Left lobe of liver (tissue), 2 donors: ENCODE results near the gene CFAP54. TPM values are rescaled to one million over a fixed set of nuclear protein-coding genes. Genes with fewer than 3 reads are reported as not detected.
A peak's percentile ranks its signal among the peaks of the same experiment; 100 is the strongest.

Experiments used
- ATAC-seq: fragments of 200-7000 bp; cut with Tn5 transposase; one replicate; pipeline ENCODE4 v1.9.1; 2020; ENCODE audit warnings: mild to moderate bottlenecking, moderate library complexity
- DNase-seq: peaks from one replicate; pipeline ENCODE4 v3.0.0-alpha.2; 2020; ENCODE audit warnings: low spot score
- total RNA-seq: library from RNA; stranded (reverse); gene quantifications from one replicate; pipeline ENCODE4 v1.2.1, GENCODE V29; 2021
- donor health status: DM: no; HTN: no; CAD: no; lungs with moderate emphysema.
- donor health status: DM: no; HTN: yes; CAD: no.

Gene CFAP54
- total RNA-seq, 1 donor from 2014 or later = 0.13 TPM

GRCh38 chr12:96503976-96504375 is 14.6 kb downstream of the CFAP54 start:
- DNase-seq = no peak
- no peak for ATAC-seq

GRCh38 chr12:96506776-96507175 is 17.4 kb downstream of the CFAP54 start:
- no peak for ATAC-seq

GRCh38 chr12:96510306-96510764 is 21.0 kb downstream of the CFAP54 start:
- DNase-seq = no peak
- no peak for ATAC-seq

More at GRCh38 chr12:96506776-96507175, 17.4 kb downstream of the CFAP54 start:
- no peak for DNase-seq

GRCh38 chr12:96513166-96513565 is 23.8 kb downstream of the CFAP54 start:
- no peak for ATAC-seq
- no peak for DNase-seq

- no peak for ATAC-seq
- DNase-seq = no peak
These were observed 24.3 kb downstream of the CFAP54 start for GRCh38 chr12:96513681-96514080.

GRCh38 chr12:96514328-96514727 is 25.0 kb downstream of the CFAP54 start:
- ATAC-seq (no peak), DNase-seq (no peak)

- ATAC-seq (peak; percentile 89), DNase-seq (peak; percentile 61)
These were observed 27.4 kb downstream of the CFAP54 start for GRCh38 chr12:96516472-96517430.

GRCh38 chr12:96520767-96521166 is 31.4 kb downstream of the CFAP54 start:
- ATAC-seq = no peak
- no peak for DNase-seq

GRCh38 chr12:96521895-96522682 is 32.7 kb downstream of the CFAP54 start:
- DNase-seq = no peak

GRCh38 chr12:96522690-96523089 is 33.3 kb downstream of the CFAP54 start:
- DNase-seq (no peak), ATAC-seq (no peak)

More at GRCh38 chr12:96521895-96522682, 32.7 kb downstream of the CFAP54 start:
- no peak for ATAC-seq

GRCh38 chr12:96526110-96526509 is 36.7 kb downstream of the CFAP54 start:
- DNase-seq = no peak
- no peak for ATAC-seq

- DNase-seq (no peak), ATAC-seq (no peak)
These were observed 40.5 kb downstream of the CFAP54 start for GRCh38 chr12:96529912-96530311.

GRCh38 chr12:96534339-96534738 is 45.0 kb downstream of the CFAP54 start:
- ATAC-seq (no peak), DNase-seq (no peak)

- ATAC-seq (no peak), DNase-seq (no peak)
These were observed 59.0 kb downstream of the CFAP54 start for GRCh38 chr12:96548384-96548783.

GRCh38 chr12:96549341-96549740 is 60.0 kb downstream of the CFAP54 start:
- DNase-seq (no peak), ATAC-seq (no peak)

- DNase-seq (no peak), ATAC-seq (no peak)
These were observed 81.2 kb downstream of the CFAP54 start for GRCh38 chr12:96570579-96570978.

- no peak for DNase-seq
- no peak for ATAC-seq
These were observed 81.9 kb downstream of the CFAP54 start for GRCh38 chr12:96571101-96571862.

GRCh38 chr12:96578526-96579125 is 89.2 kb downstream of the CFAP54 start:
- ATAC-seq = peak; percentile 80

GRCh38 chr12:96585977-96586376 is 96.6 kb downstream of the CFAP54 start:
- DNase-seq (no peak), ATAC-seq (no peak)

More at GRCh38 chr12:96578526-96579125, 89.2 kb downstream of the CFAP54 start:
- DNase-seq = no peak

- ATAC-seq (no peak), DNase-seq (no peak)
These were observed 98.3 kb downstream of the CFAP54 start for GRCh38 chr12:96587691-96588090.
